Articular chondrocyte of knee joint (primary cell): ENCODE measurements around the gene TREH. TPM values are rescaled to one million over a fixed set of nuclear protein-coding genes. Genes with fewer than 3 reads are reported as not detected.

Experiments
- small RNA-seq: library from RNA; depleted of rRNA; stranded (forward); fragments of <200 nt; gene quantifications from one replicate; pipeline ENCODE3, GENCODE V24; 2012
- total RNA-seq: library from RNA; depleted of rRNA; stranded (reverse); fragments of >200 nt; gene quantifications from 2 replicates; pipeline ENCODE4 v1.2.3, GENCODE V29; 2012

Gene TREH, protein sequence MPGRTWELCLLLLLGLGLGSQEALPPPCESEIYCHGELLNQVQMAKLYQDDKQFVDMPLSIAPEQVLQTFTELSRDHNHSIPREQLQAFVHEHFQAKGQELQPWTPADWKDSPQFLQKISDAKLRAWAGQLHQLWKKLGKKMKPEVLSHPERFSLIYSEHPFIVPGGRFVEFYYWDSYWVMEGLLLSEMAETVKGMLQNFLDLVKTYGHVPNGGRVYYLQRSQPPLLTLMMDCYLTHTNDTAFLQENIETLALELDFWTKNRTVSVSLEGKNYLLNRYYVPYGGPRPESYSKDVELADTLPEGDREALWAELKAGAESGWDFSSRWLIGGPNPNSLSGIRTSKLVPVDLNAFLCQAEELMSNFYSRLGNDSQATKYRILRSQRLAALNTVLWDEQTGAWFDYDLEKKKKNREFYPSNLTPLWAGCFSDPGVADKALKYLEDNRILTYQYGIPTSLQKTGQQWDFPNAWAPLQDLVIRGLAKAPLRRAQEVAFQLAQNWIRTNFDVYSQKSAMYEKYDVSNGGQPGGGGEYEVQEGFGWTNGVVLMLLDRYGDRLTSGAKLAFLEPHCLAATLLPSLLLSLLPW
- not detected in 2 replicates for total RNA-seq

DNA sequence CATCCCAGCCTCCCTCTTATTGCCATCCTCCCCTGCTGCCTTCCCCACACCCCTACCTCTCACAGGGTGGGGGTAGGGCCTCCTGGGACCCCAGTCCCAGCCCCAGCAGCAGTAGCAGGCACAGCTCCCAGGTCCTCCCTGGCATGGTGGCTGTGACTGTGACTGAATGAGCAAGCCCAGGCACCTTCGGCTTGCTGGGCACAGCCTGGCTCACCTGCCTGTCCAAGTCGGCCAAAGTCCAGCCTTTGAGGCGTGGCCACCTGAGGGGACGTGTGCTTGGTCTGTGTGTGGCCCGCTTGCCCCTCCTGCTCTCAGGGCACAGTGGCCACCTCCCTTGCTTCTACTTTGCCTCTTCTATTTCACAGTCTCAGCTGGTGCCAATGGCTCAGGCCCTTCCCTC is at the start of gene TREH:
Gene TREH, minus strand, starts transcription at position 168 of the 400 bp plus-strand sequence. Its CDS starts 23 bp downstream, at position 145.

DNA sequence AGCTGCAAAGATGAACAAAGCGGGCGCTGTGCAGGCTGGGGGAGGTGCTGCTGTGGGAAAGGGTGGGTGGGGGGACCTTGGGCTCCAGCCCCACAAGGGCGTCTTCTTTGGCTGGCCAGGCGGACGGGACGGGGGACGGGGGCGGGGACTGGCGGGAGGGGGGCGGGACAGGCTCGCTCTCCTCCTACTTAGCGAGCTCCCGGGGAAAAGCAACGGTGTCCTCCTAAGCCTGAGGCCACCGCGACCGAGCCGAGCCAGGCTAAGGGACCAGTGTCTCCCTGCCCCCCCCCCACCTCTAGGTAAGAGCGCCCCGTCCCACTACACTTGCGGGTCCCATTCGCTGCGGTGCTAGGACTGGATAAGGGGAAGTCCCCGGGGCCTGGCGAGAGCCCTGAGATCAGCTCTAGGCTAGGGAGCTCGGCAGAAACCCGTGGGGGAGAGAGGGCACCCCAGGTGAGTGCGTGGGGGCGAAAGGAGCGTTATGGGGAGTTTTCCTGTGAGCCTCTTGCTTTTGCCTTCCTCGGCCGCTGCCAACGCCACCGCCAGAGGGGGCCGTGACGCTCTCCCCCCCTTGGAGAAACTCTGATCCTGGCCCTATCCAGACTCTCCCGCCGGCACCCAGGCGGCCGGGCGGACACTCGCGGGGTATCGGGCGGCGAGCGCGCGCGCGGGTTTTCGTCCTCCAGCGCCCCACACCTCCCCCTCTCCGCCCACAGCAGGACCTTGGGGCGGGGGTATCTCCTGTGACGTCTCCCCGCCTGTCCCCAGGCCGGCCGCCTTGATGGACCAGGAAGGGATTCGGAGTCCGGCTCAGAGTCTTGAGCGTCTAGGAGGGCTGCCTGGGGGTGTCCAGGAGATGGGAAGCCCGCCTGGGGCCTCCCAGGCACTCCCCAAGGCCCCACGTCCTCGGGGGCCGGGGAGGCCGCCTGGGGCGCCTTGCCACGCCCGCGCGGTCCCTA is 71.8 kb downstream of the TREH start, which contains the start of gene PHLDB1:
Gene PHLDB1, plus strand, starts transcription at position 215 of the 959 bp plus-strand sequence. CDS start 6,222 bp downstream, outside the sequence.

Small RNA genes lying within 50 kb of the gene (small RNA-seq; reads per million reads assigned to genes)
- not detected for gene RNU6-376P

Other genes with a start within 250 kb of the TREH start
- 47.3 and 50.3 TPM in 2 replicates for gene KMT2A, start 243.2 kb downstream of the TREH start, total RNA-seq
- 0.43 TPM in 1 of 2 replicates, not detected in the other for gene TTC36, start 152.2 kb downstream of the TREH start, total RNA-seq
- 12.6 and 15.0 TPM in 2 replicates for gene TMEM25, start 148.5 kb downstream of the TREH start, total RNA-seq
- gene IFT46, start 113.7 kb downstream of the TREH start, total RNA-seq, result 28.6 and 49.7 TPM in 2 replicates
- 207 and 224 TPM in 2 replicates for gene ARCN1, start 107.2 kb downstream of the TREH start, total RNA-seq
- 113 and 125 TPM in 2 replicates for gene PHLDB1, start 72.0 kb downstream of the TREH start, total RNA-seq
- 153 and 194 TPM in 2 replicates for gene DDX6, start 111.5 kb upstream of the TREH start, total RNA-seq
- under 0.01 TPM in 1 of 2 replicates, not detected in the other for gene CXCR5, start 204.2 kb upstream of the TREH start, total RNA-seq
- 17.3 and 27.6 TPM in 2 replicates for gene BCL9L, start 246.3 kb upstream of the TREH start, total RNA-seq